ENCODE results near the gene DUSP18.

DUSP18 gene

DNA sequence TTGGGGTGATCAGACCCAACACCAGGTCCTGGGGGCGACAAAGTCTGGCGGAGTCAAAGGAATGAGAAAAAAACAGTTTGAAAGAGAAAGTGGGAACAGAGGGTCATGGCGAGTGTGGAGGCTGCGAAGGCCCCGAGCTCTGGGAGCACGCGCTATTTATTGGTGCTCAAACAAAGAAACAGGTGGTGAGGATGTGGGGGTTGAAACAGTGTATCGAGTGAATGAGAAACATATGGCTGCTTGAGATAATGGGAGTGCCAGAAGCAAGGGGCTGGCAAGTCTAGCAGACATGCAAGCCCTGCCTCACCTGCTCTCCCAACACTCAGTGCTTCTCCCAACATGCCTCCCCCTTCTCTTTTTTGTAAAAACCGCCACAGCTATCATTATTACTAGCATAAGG, 7.8 kb upstream of the DUSP18 start:
- H3K27ac ChIP-seq (ENCODE audit: low read length): no peak overlapping the region
- no peak overlapping the region for H3K4me3 ChIP-seq (ENCODE audit: low read length)
- no peak overlapping the region for H3K4me2 ChIP-seq (ENCODE audit: low read length)
- no peaks in the 10 kb centered on the region for H3K9me3 ChIP-seq (ENCODE audit: insufficient read depth, low read length)
- H3K79me2 ChIP-seq (ENCODE audit: low read length): no peaks in the 10 kb centered on the region
- no peak for TF ChIP-seq CTCF (IDR thresholded peaks at IDR 0.05; ENCODE audit: low read depth, low read length)
- no peak for TF ChIP-seq EZH2phosphoT487 (IDR thresholded peaks at IDR 0.05; ENCODE audit: low read depth)
- H3K4me1 ChIP-seq (ENCODE audit: low read length): peaks cover under 1% of the 10 kb centered on the region; the same call in 1 of the 2 replicates
- H3K27me3 ChIP-seq (ENCODE audit: low read depth, low read length): peaks cover 29% of the 10 kb centered on the region
- H3K36me3 ChIP-seq (replicated peaks; ENCODE audit: low read depth, low read length): no peaks in the 10 kb centered on the region
- H4K20me1 ChIP-seq (ENCODE audit: insufficient read depth, low read length): no peaks in the 10 kb centered on the region
- no peak overlapping the region for H3K9ac ChIP-seq (ENCODE audit: low read length)
- H2AFZ ChIP-seq (ENCODE audit: low read depth, low read length): no peak overlapping the region

DNA sequence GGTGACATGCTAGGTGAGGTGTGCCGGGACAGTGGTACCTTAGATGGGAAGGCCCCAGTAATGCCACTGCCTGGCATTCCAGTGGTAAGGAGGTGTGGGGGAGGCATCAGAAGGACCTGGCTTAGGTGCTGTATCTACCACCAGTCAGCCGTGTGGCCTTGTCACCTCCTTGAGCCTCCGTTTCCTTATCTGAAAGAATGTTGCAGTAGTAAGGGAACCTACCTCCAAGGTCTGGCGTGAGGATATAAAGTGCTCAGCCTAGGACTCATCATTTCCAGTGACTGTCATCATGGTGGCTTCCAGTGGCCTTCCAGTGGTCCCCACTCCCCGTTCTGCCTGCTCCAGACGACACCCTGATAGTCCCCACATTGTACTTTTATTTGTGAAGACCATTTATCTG, 6.8 kb upstream of the DUSP18 start:
- Histone ChIP-seq H3K4me2 (ENCODE audit: low read length) (no peak overlapping the region), H3K79me2 (ENCODE audit: low read length) (no peaks in the 10 kb centered on the region), H2AFZ (ENCODE audit: low read depth, low read length) (no peak overlapping the region), H4K20me1 (ENCODE audit: insufficient read depth, low read length) (no peaks in the 10 kb centered on the region), H3K9ac (ENCODE audit: low read length) (no peak overlapping the region), H3K36me3 (replicated peaks; ENCODE audit: low read depth, low read length) (no peaks in the 10 kb centered on the region), H3K27ac (ENCODE audit: low read length) (no peak overlapping the region), H3K27me3 (ENCODE audit: low read depth, low read length) (peaks cover 26% of the 10 kb centered on the region), H3K4me3 (ENCODE audit: low read length) (no peak overlapping the region), H3K4me1 (ENCODE audit: low read length) (no peaks in the 10 kb centered on the region), H3K9me3 (ENCODE audit: insufficient read depth, low read length) (no peaks in the 10 kb centered on the region)
- TF ChIP-seq CTCF (IDR thresholded peaks at IDR 0.05; ENCODE audit: low read depth, low read length) (no peak), EZH2phosphoT487 (IDR thresholded peaks at IDR 0.05; ENCODE audit: low read depth) (no peak)

- Histone ChIP-seq H3K4me1 (ENCODE audit: low read length) (peaks cover 5% of the 10 kb centered on the region; the same call in 1 of the 2 replicates), H3K4me3 (ENCODE audit: low read length) (no peak overlapping the region), H3K9ac (ENCODE audit: low read length) (no peak overlapping the region), H4K20me1 (ENCODE audit: insufficient read depth, low read length) (no peaks in the 10 kb centered on the region), H3K36me3 (replicated peaks; ENCODE audit: low read depth, low read length) (no peaks in the 10 kb centered on the region), H3K4me2 (ENCODE audit: low read length) (no peak overlapping the region), H3K27ac (ENCODE audit: low read length) (no peak overlapping the region), H3K9me3 (ENCODE audit: insufficient read depth, low read length) (no peaks in the 10 kb centered on the region), H3K79me2 (ENCODE audit: low read length) (no peaks in the 10 kb centered on the region), H3K27me3 (ENCODE audit: low read depth, low read length) (peaks cover 20% of the 10 kb centered on the region), H2AFZ (ENCODE audit: low read depth, low read length) (no peak overlapping the region)
- no peak for TF ChIP-seq CTCF (IDR thresholded peaks at IDR 0.05; ENCODE audit: low read depth, low read length)
- TF ChIP-seq EZH2phosphoT487 (IDR thresholded peaks at IDR 0.05; ENCODE audit: low read depth): no peak
Observed at GRCh38 chr22:30673136-30673535, 5.5 kb upstream of the DUSP18 start.

GRCh38 chr22:30671071-30671470, 3.4 kb upstream of the DUSP18 start:
- Histone ChIP-seq H3K27ac (ENCODE audit: low read length) (no peak overlapping the region), H3K79me2 (ENCODE audit: low read length) (no peaks in the 10 kb centered on the region)

More at GRCh38 chr22:30671071-30671470, 3.4 kb upstream of the DUSP18 start:
- Histone ChIP-seq H3K4me2 (ENCODE audit: low read length) (no peak overlapping the region), H3K9me3 (ENCODE audit: insufficient read depth, low read length) (no peaks in the 10 kb centered on the region), H4K20me1 (ENCODE audit: insufficient read depth, low read length) (no peaks in the 10 kb centered on the region), H3K27me3 (ENCODE audit: low read depth, low read length) (peaks cover 11% of the 10 kb centered on the region; the same call in 1 of the 2 replicates), H2AFZ (ENCODE audit: low read depth, low read length) (no peak overlapping the region), H3K9ac (ENCODE audit: low read length) (no peak overlapping the region), H3K4me1 (ENCODE audit: low read length) (peaks cover 10% of the 10 kb centered on the region), H3K4me3 (ENCODE audit: low read length) (no peak overlapping the region), H3K36me3 (replicated peaks; ENCODE audit: low read depth, low read length) (no peaks in the 10 kb centered on the region)
- TF ChIP-seq CTCF (IDR thresholded peaks at IDR 0.05; ENCODE audit: low read depth, low read length) (no peak), EZH2phosphoT487 (IDR thresholded peaks at IDR 0.05; ENCODE audit: low read depth) (no peak)

Data from OCI-LY3 (cell line).